ENCODE data around the gene STXBP1.

GRCh38 chr9:127714951-127715469 is 102.9 kb downstream of the STXBP1 start:
- TF ChIP-seq CTCF (IDR thresholded peaks at IDR 0.05) (no peak), POLR2AphosphoS5 (IDR thresholded peaks at IDR 0.05) (no peak)
